Adrenal gland (tissue), 12 donors: ENCODE data around the gene ZNF410. TPM values are rescaled to one million over a fixed set of nuclear protein-coding genes. Genes with fewer than 3 reads are reported as not detected.

Source experiments
- DNase-seq, 7 donors: peaks; one replicate each; pipeline ENCODE4 v3.0.0-alpha.2; 2019 to 2020
- H3K27ac ChIP-seq, 5 donors: fragments of 200-600 bp; sonication (generic) in 4 of 5; 1 replicate in 3 of 5; 2 replicates in 2 of 5; pipeline versions ENCODE4 v1.5.1 to v1.8.0; 2016 to 2020; ENCODE audit warnings: mild to moderate bottlenecking in 1 of 5
- H3K27me3 ChIP-seq: fragments of 200-600 bp; 2 replicates; pipeline ENCODE4 v1.8.0; 2021
- H3K36me3 ChIP-seq, 2 donors: fragments of 200-600 bp; replicated peaks in 1 of 2; 1 replicate in 1 of 2; 2 replicates in 1 of 2; pipeline versions ENCODE4 v1.5.1 to v1.8.0; 2018 to 2022
- H3K4me1 ChIP-seq, 2 donors: fragments of 200-600 bp; replicated peaks in 1 of 2; 1 replicate in 1 of 2; 2 replicates in 1 of 2; pipeline versions ENCODE4 v1.5.1 to v1.8.0; 2018 to 2021
- H3K4me3 ChIP-seq, 4 donors: fragments of 200-600 bp; sonication (generic) in 3 of 4; one replicate each; pipeline ENCODE4 v1.5.1; 2016 to 2018
- H3K9me3 ChIP-seq, 3 donors: fragments of 200-600 bp; sonication (generic) in 1 of 3; replicated peaks in 1 of 3; 1 replicate in 2 of 3; 2 replicates in 1 of 3; pipeline versions ENCODE4 v1.5.1 to v1.8.0; 2016 to 2021
- CTCF ChIP-seq, 6 experiments: fragments of 450-650 bp in 4 of 6; fragments of 200-600 bp in 2 of 6; sonication (generic) in 1 of 6; IDR thresholded peaks; 1 replicate in 5 of 6; 2 replicates in 1 of 6; pipeline versions ENCODE4 v1.5.1 to v1.8.0; 2016 to 2021; ENCODE audit warnings: antibody characterized with exemption in 6 of 6, mild to moderate bottlenecking in 2 of 6, moderate library complexity in 1 of 6
- POLR2A ChIP-seq, 2 donors: fragments of 450-650 bp; IDR thresholded peaks; one replicate each; pipeline ENCODE4 v1.6.1; 2017; ENCODE audit warnings: antibody characterized with exemption in 2 of 2, mild to moderate bottlenecking in 2 of 2, moderate library complexity in 1 of 2
- WGBS, 4 donors: extraction: QIAGEN DNeasy Blood & Tissue Kit in 2 of 4; methylation state at CpG; one replicate each; pipeline versions ENCODE4 v1.1.5 to v1.1.7; 2013 to 2017; 5-methylcytosine and 5-hydroxymethylcytosine counted together
- intact Hi-C, 2 donors: fragments of 100-400 bp; cut with DNase I; formaldehyde crosslinking; loops; one replicate each; pipeline versions ENCODE4 v1.14.1 to v1.15.0; 2022 to 2023
- polyA plus RNA-seq, 3 donors: library from polyadenylated mRNA; stranded (reverse); fragments of 200-250 nt in 2 of 3; fragments of 350-450 nt in 1 of 3; fragmentation: Illumina TruSeq in 1 of 3; extraction: RNeasy Lipid Tissue Mini Kit (QIAGEN cat#74804) in 1 of 3; gene quantifications; one replicate each; pipeline ENCODE4 v1.2.3, GENCODE V29; 2013 to 2014
- small RNA-seq, 2 donors: library from RNA; depleted of rRNA; stranded (forward); fragments of <200 nt; gene quantifications; one replicate each; pipeline ENCODE3, GENCODE V24; 2016
- total RNA-seq, 9 donors: library from RNA; depleted of rRNA in 4 of 9; stranded (reverse); fragments of >200 nt in 4 of 9; fragments of 120-200 nt in 1 of 9; fragmentation: NEBNext Ultra II Directional in 1 of 9; extraction: Animal tissue kit (Norgen Biotek cat#: 25700) in 1 of 9; gene quantifications; one replicate each; pipeline versions ENCODE4 v1.1.0 to v1.2.4, GENCODE V29; 2013 to 2023
- donor health status: healthy with polysubstance abuse.
- donor health status: Bipolar disorder and iron deficiency.
- donor health status: DM: yes; HTN: yes; CAD: no.
- donor health status: DM: no; HTN: no; CAD: no.
- donor health status: DM: no; HTN: no; CAD: no.
- donor health status: DM: yes; HTN: yes; CAD: no.

ZNF410 gene
- total and polyA plus RNA-seq, 12 donors: 30.6 to 79.5 (median 56.8) TPM

GRCh38 chr14:73976125-73976524, 89.5 kb downstream of the ZNF410 start:
- no peaks in the 10 kb centered on the region for H3K27me3 ChIP-seq
- WGBS, 4 donors: 68 to 80% (median 71%) methylated on average over 6 of the region's 6 CpGs
- no peaks in the 10 kb centered on the region for H3K9me3 ChIP-seq
- peak in 1 of 7 donors; percentile 10 for DNase-seq
- peaks cover 0 to 3% of the 10 kb centered on the region in 2 donors for H3K36me3 ChIP-seq
- H3K4me1 ChIP-seq: no peaks in the 10 kb centered on the region
- no peak overlapping the region for H3K4me3 ChIP-seq
- no peak overlapping the region for H3K27ac ChIP-seq
- intact Hi-C loops: no loop called here
- TF ChIP-seq CTCF (IDR thresholded peaks at IDR 0.05) (no peak), POLR2A (IDR thresholded peaks at IDR 0.05) (no peak)

GRCh38 chr14:73977896-73978295, 91.2 kb downstream of the ZNF410 start:
- Histone ChIP-seq H3K9me3 (no peaks in the 10 kb centered on the region), H3K27me3 (no peaks in the 10 kb centered on the region), H3K4me3 (no peak overlapping the region), H3K27ac (no peak overlapping the region), H3K4me1 (no peaks in the 10 kb centered on the region), H3K36me3 (peaks cover 0 to 3% of the 10 kb centered on the region in 2 donors)
- TF ChIP-seq CTCF (IDR thresholded peaks at IDR 0.05) (no peak), POLR2A (IDR thresholded peaks at IDR 0.05) (no peak)
- WGBS, 4 donors: 61 to 79% (median 64%) methylated on average over 3 to 4 of the region's 4 CpGs
- intact Hi-C loops: no loop called here
- no peak for DNase-seq

Small RNA genes within 50 kb of the gene (small RNA-seq; reads per million reads assigned to genes)
- gene AC005520.4 (0 reads per million in 2 donors), gene RF00019 (0 reads per million in 2 donors)

Other genes starting within 250 kb of the ZNF410 start
- gene DNAL1, start 241.9 kb upstream of the ZNF410 start, total RNA-seq: 10 to 100 TPM in 7 of 9 donors, 1 to 10 TPM in 2; 5.1 to 20.2 (median 14.6) TPM
- gene DNAL1, start 241.9 kb upstream of the ZNF410 start, polyA plus RNA-seq: 10 to 100 TPM in 1 of 3 donors, 1 to 10 TPM in 2; 3.6 to 24.2 (median 6.5) TPM
- gene PNMA1, start 172.5 kb upstream of the ZNF410 start, total RNA-seq: 10 to 100 TPM; 15.0 to 74.6 (median 34.3) TPM
- gene PNMA1, start 172.5 kb upstream of the ZNF410 start, polyA plus RNA-seq: 10 to 100 TPM; 14.4 to 52.5 (median 16.7) TPM
- 10 to 100 TPM in 8 of 9 donors, 1 to 10 TPM in 1; 8.9 to 43.7 (median 18.2) TPM for gene PTGR2, start 35.0 kb upstream of the ZNF410 start, total RNA-seq
- gene PTGR2, start 35.0 kb upstream of the ZNF410 start, polyA plus RNA-seq: 10 to 100 TPM in 2 of 3 donors, 1 to 10 TPM in 1; 8.8 to 32.5 (median 11.2) TPM
- 10 to 100 TPM in 6 of 9 donors, 1 to 10 TPM in 3; 7.2 to 25.2 (median 12.6) TPM for gene FAM161B, start 63.2 kb downstream of the ZNF410 start, total RNA-seq
- gene FAM161B, start 63.2 kb downstream of the ZNF410 start, polyA plus RNA-seq: 10 to 100 TPM in 1 of 3 donors, 1 to 10 TPM in 2; 4.1 to 11.1 (median 5.2) TPM
- gene COQ6, start 63.4 kb downstream of the ZNF410 start, total RNA-seq: 100 to 1,000 TPM in 1 of 9 donors, 10 to 100 TPM in 8; 51.1 to 144 (median 69.8) TPM
- 10 to 100 TPM; 37.4 to 63.7 (median 54.2) TPM for gene COQ6, start 63.4 kb downstream of the ZNF410 start, polyA plus RNA-seq
- gene ENTPD5, start 132.4 kb downstream of the ZNF410 start, total RNA-seq: 10 to 100 TPM in 8 of 9 donors, 1 to 10 TPM in 1; 9.8 to 18.5 (median 13.8) TPM
- 10 to 100 TPM in 1 of 3 donors, 1 to 10 TPM in 2; 6.5 to 14.9 (median 9.5) TPM for gene ENTPD5, start 132.4 kb downstream of the ZNF410 start, polyA plus RNA-seq
- 10 to 100 TPM in 1 of 9 donors, 1 to 10 TPM in 8; 1.4 to 29.3 (median 3.4) TPM for gene BBOF1, start 132.5 kb downstream of the ZNF410 start, total RNA-seq
- 10 to 100 TPM in 1 of 3 donors, 1 to 10 TPM in 2; 4.8 to 13.4 (median 7.9) TPM for gene BBOF1, start 132.5 kb downstream of the ZNF410 start, polyA plus RNA-seq
- 10 to 100 TPM; 21.5 to 68.9 (median 37.4) TPM for gene ALDH6A1, start 197.6 kb downstream of the ZNF410 start, total RNA-seq
- gene ALDH6A1, start 197.6 kb downstream of the ZNF410 start, polyA plus RNA-seq: 10 to 100 TPM in 1 of 3 donors, 1 to 10 TPM in 2; 5.9 to 27.8 (median 8.3) TPM
- 10 to 100 TPM in 3 of 9 donors, 1 to 10 TPM in 6; 5.1 to 12.4 (median 8.0) TPM for gene LIN52, start 198.1 kb downstream of the ZNF410 start, total RNA-seq
- 10 to 100 TPM in 1 of 3 donors, 1 to 10 TPM in 2; 4.6 to 14.3 (median 6.5) TPM for gene LIN52, start 198.1 kb downstream of the ZNF410 start, polyA plus RNA-seq